ENCODE measurements around the gene THRB. TPM values are rescaled to one million over a fixed set of nuclear protein-coding genes. Genes with fewer than 3 reads are reported as not detected.

Gene THRB
- total RNA-seq, 1 experiment from 2014 or later = 9.7 TPM

- Histone ChIP-seq H3K4me2 (no peak overlapping the region), H3K36me3 (ENCODE audit: low read depth) (no peaks in the 10 kb centered on the region), H3K4me1 (replicated peaks; ENCODE audit: insufficient read depth) (peaks cover 50% of the 10 kb centered on the region), H4K20me1 (ENCODE audit: insufficient read depth) (no peaks in the 10 kb centered on the region), H3K4me3 (no peak overlapping the region), H3F3A (ENCODE audit: insufficient read depth, low read depth) (peaks cover 29% of the 10 kb centered on the region), H2AFZ (no peak overlapping the region), H3K27me3 (ENCODE audit: insufficient read depth, low read depth) (no peaks in the 10 kb centered on the region), H3K9me2 (ENCODE audit: insufficient read depth) (no peaks in the 10 kb centered on the region), H3K9me3 (ENCODE audit: insufficient read depth, low read depth) (no peaks in the 10 kb centered on the region), H3K27ac (no peak overlapping the region), H3K79me2 (ENCODE audit: low read depth) (peaks cover 15% of the 10 kb centered on the region)
- no peak for DNase-seq
- CTCF ChIA-PET = interaction anchor here (0.5 kb wide), 1 partner anchor 457 kb away, joined by 3 read pairs; no protein-coding TSS in a partner anchor
- BruUV-seq (replicated peaks) = no TSS peak
- POLR2A ChIA-PET (ENCODE audit: unreplicated experiment) = no interaction called here
- TF ChIP-seq, protein P1, sequence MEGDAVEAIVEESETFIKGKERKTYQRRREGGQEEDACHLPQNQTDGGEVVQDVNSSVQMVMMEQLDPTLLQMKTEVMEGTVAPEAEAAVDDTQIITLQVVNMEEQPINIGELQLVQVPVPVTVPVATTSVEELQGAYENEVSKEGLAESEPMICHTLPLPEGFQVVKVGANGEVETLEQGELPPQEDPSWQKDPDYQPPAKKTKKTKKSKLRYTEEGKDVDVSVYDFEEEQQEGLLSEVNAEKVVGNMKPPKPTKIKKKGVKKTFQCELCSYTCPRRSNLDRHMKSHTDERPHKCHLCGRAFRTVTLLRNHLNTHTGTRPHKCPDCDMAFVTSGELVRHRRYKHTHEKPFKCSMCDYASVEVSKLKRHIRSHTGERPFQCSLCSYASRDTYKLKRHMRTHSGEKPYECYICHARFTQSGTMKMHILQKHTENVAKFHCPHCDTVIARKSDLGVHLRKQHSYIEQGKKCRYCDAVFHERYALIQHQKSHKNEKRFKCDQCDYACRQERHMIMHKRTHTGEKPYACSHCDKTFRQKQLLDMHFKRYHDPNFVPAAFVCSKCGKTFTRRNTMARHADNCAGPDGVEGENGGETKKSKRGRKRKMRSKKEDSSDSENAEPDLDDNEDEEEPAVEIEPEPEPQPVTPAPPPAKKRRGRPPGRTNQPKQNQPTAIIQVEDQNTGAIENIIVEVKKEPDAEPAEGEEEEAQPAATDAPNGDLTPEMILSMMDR (conservative IDR thresholded peaks at IDR 0.05) = no peak
- no peak for TF ChIP-seq EZH2 (IDR thresholded peaks at IDR 0.05; ENCODE audit: low read depth)
- intact Hi-C loops (cut with micrococcal nuclease; ENCODE audit: unreplicated experiment) = loop anchor here (5.0 kb wide), 1 partner anchor 188 kb away; no protein-coding TSS in a partner anchor
Measured at GRCh38 chr3:24454856-24455255, 39.8 kb downstream of the THRB start.

- Histone ChIP-seq H3K4me2 (no peak overlapping the region), H3K27me3 (ENCODE audit: insufficient read depth, low read depth) (no peaks in the 10 kb centered on the region)
- intact Hi-C loops (cut with micrococcal nuclease; ENCODE audit: unreplicated experiment) = loop anchor here (5.0 kb wide), 1 partner anchor 187 kb away; no protein-coding TSS in a partner anchor
Measured at GRCh38 chr3:24454393-24454792, 40.3 kb downstream of the THRB start.

DNA sequence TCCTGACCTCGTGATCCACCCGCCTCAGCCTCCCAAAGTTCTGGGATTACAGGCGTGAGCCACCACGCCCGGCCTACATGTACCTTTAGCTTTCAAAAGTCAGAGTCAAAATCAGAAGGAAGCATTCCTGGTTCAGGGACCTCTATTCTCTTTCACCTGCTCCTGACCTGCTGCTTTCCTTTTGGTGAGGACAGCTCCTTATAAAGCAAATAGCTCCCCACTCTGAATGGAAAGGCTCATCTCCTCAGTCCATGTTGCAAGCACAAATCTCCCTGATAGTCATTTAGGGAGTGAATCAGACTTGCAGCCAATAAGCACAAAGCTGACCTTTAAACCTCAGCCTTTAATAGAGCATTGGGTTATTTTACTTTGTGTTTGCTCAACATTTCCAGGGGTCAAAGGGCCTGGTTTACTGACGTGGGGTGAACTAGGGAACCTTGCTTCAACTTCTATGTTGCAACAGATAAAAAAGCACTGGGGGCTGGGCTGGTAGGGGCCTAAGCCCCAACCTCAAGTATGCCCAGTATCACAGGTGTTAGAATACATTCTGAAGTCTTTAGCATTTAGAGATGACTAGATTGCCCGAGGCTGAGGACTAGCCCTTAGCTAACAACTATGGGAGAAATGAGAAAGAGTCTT lies 43.1 kb downstream of the THRB start:
- 0 out of 2 replicates have a peak overlapping the region, but pooled peaks have one; percentile 27 for H3K4me3 ChIP-seq
- ChIA-PET CTCF (interaction anchor here (0.5 kb wide), 1 partner anchor 624 kb away, joined by 3 read pairs; no protein-coding TSS in a partner anchor), POLR2A (ENCODE audit: unreplicated experiment) (no interaction called here)
- DNase-seq = peak; percentile 37 to 91
- intact Hi-C loops (cut with micrococcal nuclease; ENCODE audit: unreplicated experiment) = loop anchor here (2.0 to 5.0 kb wide), 2 partner anchors 43 to 184 kb away; partner anchors contain the start of gene THRB
- no peaks in the 10 kb centered on the region for H3K9me3 ChIP-seq (ENCODE audit: insufficient read depth, low read depth)
- H3K9me2 ChIP-seq (ENCODE audit: insufficient read depth) = no peaks in the 10 kb centered on the region
- H3K79me2 ChIP-seq (ENCODE audit: low read depth) = peaks cover 41% of the 10 kb centered on the region
- peak overlapping the region; percentile 80 for H3K27ac ChIP-seq
- TF ChIP-seq EZH2 (IDR thresholded peaks at IDR 0.05; ENCODE audit: low read depth) = no peak
- TF ChIP-seq, protein P1 (conservative IDR thresholded peaks at IDR 0.05) = no peak
- H3K4me2 ChIP-seq = peak overlapping the region; percentile 80
- no peaks in the 10 kb centered on the region for H3K27me3 ChIP-seq (ENCODE audit: insufficient read depth, low read depth)
- no TSS peak for BruUV-seq (replicated peaks)
- no peaks in the 10 kb centered on the region for H3K36me3 ChIP-seq (ENCODE audit: low read depth)
- H3K4me1 ChIP-seq (replicated peaks; ENCODE audit: insufficient read depth) = peaks cover 57% of the 10 kb centered on the region
- peak overlapping the region; percentile 24; the same call in 1 of the 2 replicates for H2AFZ ChIP-seq
- H3F3A ChIP-seq (ENCODE audit: insufficient read depth, low read depth) = peaks cover 23% of the 10 kb centered on the region
- H4K20me1 ChIP-seq (ENCODE audit: insufficient read depth) = no peaks in the 10 kb centered on the region

More at GRCh38 chr3:24454393-24454792, 40.3 kb downstream of the THRB start:
- no peaks in the 10 kb centered on the region for H3K9me2 ChIP-seq (ENCODE audit: insufficient read depth)
- no peak for DNase-seq
- H3K4me3 ChIP-seq = no peak overlapping the region
- no peaks in the 10 kb centered on the region for H3K9me3 ChIP-seq (ENCODE audit: insufficient read depth, low read depth)
- CTCF ChIA-PET = interaction anchor here (0.5 kb wide), 1 partner anchor 457 kb away, joined by 3 read pairs; no protein-coding TSS in a partner anchor
- peaks cover 19% of the 10 kb centered on the region for H3K79me2 ChIP-seq (ENCODE audit: low read depth)
- no peak overlapping the region for H2AFZ ChIP-seq
- no peak for TF ChIP-seq EZH2 (IDR thresholded peaks at IDR 0.05; ENCODE audit: low read depth)
- TF ChIP-seq, protein P1 (conservative IDR thresholded peaks at IDR 0.05) = no peak
- H4K20me1 ChIP-seq (ENCODE audit: insufficient read depth) = no peaks in the 10 kb centered on the region
- BruUV-seq (replicated peaks) = no TSS peak
- H3K27ac ChIP-seq = 0 out of 2 replicates have a peak overlapping the region, but pooled peaks have one; percentile 7
- peaks cover 54% of the 10 kb centered on the region for H3K4me1 ChIP-seq (replicated peaks; ENCODE audit: insufficient read depth)
- H3K36me3 ChIP-seq (ENCODE audit: low read depth) = no peaks in the 10 kb centered on the region
- POLR2A ChIA-PET (ENCODE audit: unreplicated experiment) = no interaction called here
- H3F3A ChIP-seq (ENCODE audit: insufficient read depth, low read depth) = peaks cover 29% of the 10 kb centered on the region
